HEK293 (cell line): ENCODE measurements around the gene LACRT.

Experiments
- CTCF ChIA-PET: fragments of 350-600 bp; formaldehyde crosslinking; extraction: SDS; loops from one replicate; lab custom pipeline; 2021; ENCODE audit warnings: antibody characterized with exemption; lab: Yijun Ruan, JAX
- POLR2A ChIA-PET: fragments of 300-600 bp; formaldehyde crosslinking; extraction: SDS; loops from one replicate; lab custom pipeline; 2020; ENCODE audit warnings: antibody characterized with exemption, inconsistent platforms; lab: Yijun Ruan, JAX
- H3K27ac ChIP-seq: fragments of 200-500 bp; sonication (Bioruptor generic); 2 replicates; pipeline ENCODE4 v1.5.1; 2014; ENCODE audit warnings: low read depth, low read length, control low read depth, inconsistent platforms; ENCODE audit errors: extremely low read depth
- H3K36me3 ChIP-seq, 2 experiments: fragments of 200-500 bp in 1 of 2; sonication (Bioruptor generic) in 1 of 2; 1 replicate in 1 of 2; 2 replicates in 1 of 2; pipeline ENCODE4 v1.5.1; 2014 to 2017; ENCODE audit warnings: inconsistent platforms in 2 of 2, low read length in 2 of 2; ENCODE audit not compliant: control insufficient read depth in 2 of 2, insufficient read depth in 1 of 2
- H3K4me1 ChIP-seq: fragments of 200-500 bp; sonication (Bioruptor generic); 2 replicates; pipeline ENCODE4 v1.5.1; 2014; ENCODE audit warnings: mild to moderate bottlenecking, low read length, inconsistent platforms; ENCODE audit not compliant: control insufficient read depth, insufficient read depth
- H3K4me3 ChIP-seq: 2 replicates; pipeline ENCODE4 v1.5.1; 2011; ENCODE audit warnings: low read depth, mild to moderate bottlenecking, control low read depth, low read length, moderate library complexity
- H3K9me3 ChIP-seq: fragments of 200-500 bp; sonication (Bioruptor generic); 2 replicates; pipeline ENCODE4 v1.5.1; 2014; ENCODE audit warnings: low read depth, low read length, inconsistent platforms; ENCODE audit not compliant: control insufficient read depth, insufficient read depth
- GFI1B ChIP-seq: fragments of 450-650 bp; formaldehyde crosslinking; IDR thresholded peaks from 2 replicates; pipeline ENCODE4 v1.5.1; 2016; ENCODE audit warnings: missing biosample characterization, missing genetic modification characterization
- HOXD13 ChIP-seq: sonication (generic); formaldehyde crosslinking; IDR thresholded peaks from 2 replicates; pipeline ENCODE4 v1.8.0; 2022; ENCODE audit warnings: missing genetic modification reagents, borderline replicate concordance
- KLF10 ChIP-seq: fragments of 450-650 bp; IDR thresholded peaks from 2 replicates; pipeline ENCODE4 v1.5.1; 2018; ENCODE audit warnings: missing biosample characterization, mild to moderate bottlenecking, missing genetic modification characterization
- MYNN ChIP-seq: fragments of 450-650 bp; formaldehyde crosslinking; IDR thresholded peaks from 2 replicates; pipeline ENCODE4 v1.5.1; 2016; ENCODE audit warnings: missing biosample characterization, missing genetic modification characterization, borderline replicate concordance
- PRDM1 ChIP-seq: fragments of 450-650 bp; formaldehyde crosslinking; IDR thresholded peaks from 2 replicates; pipeline ENCODE4; 2016; ENCODE audit warnings: missing biosample characterization, missing genetic modification characterization
- ZNF416 ChIP-seq: fragments of 450-650 bp; formaldehyde crosslinking; IDR thresholded peaks from 2 replicates; pipeline ENCODE4 v1.5.1; 2016; ENCODE audit warnings: missing biosample characterization, missing genetic modification characterization
- ZNF549 ChIP-seq: fragments of 450-650 bp; IDR thresholded peaks from 2 replicates; pipeline ENCODE4 v1.5.1; 2018; ENCODE audit warnings: missing biosample characterization, missing genetic modification characterization, mild to moderate bottlenecking, inconsistent platforms, moderate library complexity
- ZNF585B ChIP-seq: fragments of 450-650 bp; formaldehyde crosslinking; IDR thresholded peaks from 2 replicates; pipeline ENCODE4 v1.5.1; 2016; ENCODE audit warnings: missing biosample characterization, missing genetic modification characterization
- ZNF596 ChIP-seq: fragments of 450-650 bp; IDR thresholded peaks from 2 replicates; pipeline ENCODE4 v1.5.0; 2018; ENCODE audit warnings: missing biosample characterization, mild to moderate bottlenecking, missing genetic modification characterization, moderate library complexity
- ZNF623 ChIP-seq: fragments of 450-650 bp; formaldehyde crosslinking; IDR thresholded peaks from 2 replicates; pipeline ENCODE4 v1.5.1; 2016; ENCODE audit warnings: missing biosample characterization, missing genetic modification characterization
- TF ChIP-seq, protein P1 (sequence below): fragments of 450-650 bp; formaldehyde crosslinking; IDR thresholded peaks from 2 replicates; pipeline ENCODE4 v1.5.1; 2016; ENCODE audit warnings: missing biosample characterization, missing genetic modification characterization
- TF ChIP-seq, protein P2 (sequence below): fragments of 450-650 bp; formaldehyde crosslinking; IDR thresholded peaks from 2 replicates; pipeline ENCODE4 v1.5.1; 2016; ENCODE audit warnings: missing biosample characterization, missing genetic modification characterization, borderline replicate concordance
- TF ChIP-seq, protein P3 (sequence below): fragments of 450-650 bp; formaldehyde crosslinking; IDR thresholded peaks from 2 replicates; pipeline ENCODE4 v1.5.1; 2016; ENCODE audit warnings: missing biosample characterization, missing genetic modification characterization
- TF ChIP-seq, protein P4 (sequence below): fragments of 450-650 bp; formaldehyde crosslinking; IDR thresholded peaks from 2 replicates; pipeline ENCODE4 v1.5.1; 2017; ENCODE audit warnings: missing biosample characterization, missing genetic modification characterization
- TF ChIP-seq, protein P5 (sequence below): fragments of 450-650 bp; formaldehyde crosslinking; IDR thresholded peaks from 2 replicates; pipeline ENCODE4 v1.5.1; 2016; ENCODE audit warnings: missing biosample characterization, missing genetic modification characterization

Gene LACRT

DNA sequence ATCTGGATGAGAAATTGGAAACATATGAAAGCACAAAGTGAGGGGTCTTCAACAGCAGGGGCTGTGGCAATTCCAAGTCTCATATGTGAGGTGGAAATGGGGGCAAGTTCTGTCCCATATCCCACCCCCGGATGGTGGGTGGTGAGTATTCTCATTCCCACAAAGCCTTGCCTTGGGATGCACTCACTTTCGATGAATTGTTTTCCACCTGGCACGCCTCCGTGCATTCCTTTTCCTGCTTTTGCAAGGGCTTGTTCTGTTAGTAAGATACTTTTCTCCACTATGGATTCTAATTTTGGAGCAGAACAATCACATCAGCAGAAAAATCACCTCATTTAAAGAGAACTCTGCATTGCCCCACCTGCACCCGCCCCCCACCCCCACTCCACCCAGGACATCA is 3.1 kb downstream of the LACRT start (continued):
- TF ChIP-seq, protein P1, sequence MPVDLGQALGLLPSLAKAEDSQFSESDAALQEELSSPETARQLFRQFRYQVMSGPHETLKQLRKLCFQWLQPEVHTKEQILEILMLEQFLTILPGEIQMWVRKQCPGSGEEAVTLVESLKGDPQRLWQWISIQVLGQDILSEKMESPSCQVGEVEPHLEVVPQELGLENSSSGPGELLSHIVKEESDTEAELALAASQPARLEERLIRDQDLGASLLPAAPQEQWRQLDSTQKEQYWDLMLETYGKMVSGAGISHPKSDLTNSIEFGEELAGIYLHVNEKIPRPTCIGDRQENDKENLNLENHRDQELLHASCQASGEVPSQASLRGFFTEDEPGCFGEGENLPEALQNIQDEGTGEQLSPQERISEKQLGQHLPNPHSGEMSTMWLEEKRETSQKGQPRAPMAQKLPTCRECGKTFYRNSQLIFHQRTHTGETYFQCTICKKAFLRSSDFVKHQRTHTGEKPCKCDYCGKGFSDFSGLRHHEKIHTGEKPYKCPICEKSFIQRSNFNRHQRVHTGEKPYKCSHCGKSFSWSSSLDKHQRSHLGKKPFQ (tag by site-specific recombination) = no peak
- TF ChIP-seq ZNF549 (no peak), KLF10 (tag by site-specific recombination) (no peak)
- TF ChIP-seq, all 188 proteins: peak for 0

DNA sequence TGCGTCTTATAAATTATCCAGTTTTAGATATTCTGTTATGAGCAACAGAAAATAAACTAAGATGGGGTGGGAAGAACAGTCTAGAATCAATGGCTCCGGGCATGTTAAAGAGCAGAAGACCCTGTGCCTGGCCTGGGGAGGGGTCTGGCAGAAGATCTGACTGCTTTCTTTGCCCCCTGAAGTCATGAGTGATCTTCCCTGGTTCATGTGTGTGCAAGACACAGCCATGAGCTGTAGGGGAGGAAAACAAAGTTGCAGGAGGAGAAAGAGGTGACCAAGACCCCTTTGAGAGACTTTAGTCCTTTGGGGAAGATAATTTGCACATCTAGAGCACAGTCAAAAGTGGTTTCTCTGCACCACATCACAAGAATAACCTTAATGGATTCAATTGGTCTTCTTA is 4.8 kb downstream of the LACRT start:
- no peak overlapping the region for H3K27ac ChIP-seq
- ChIA-PET CTCF (interaction anchor here (1.0 to 1.9 kb wide), 2 partner anchors 29 to 34 kb away, joined by 3 to 6 read pairs; no protein-coding TSS in a partner anchor), POLR2A (no interaction called here)

DNA sequence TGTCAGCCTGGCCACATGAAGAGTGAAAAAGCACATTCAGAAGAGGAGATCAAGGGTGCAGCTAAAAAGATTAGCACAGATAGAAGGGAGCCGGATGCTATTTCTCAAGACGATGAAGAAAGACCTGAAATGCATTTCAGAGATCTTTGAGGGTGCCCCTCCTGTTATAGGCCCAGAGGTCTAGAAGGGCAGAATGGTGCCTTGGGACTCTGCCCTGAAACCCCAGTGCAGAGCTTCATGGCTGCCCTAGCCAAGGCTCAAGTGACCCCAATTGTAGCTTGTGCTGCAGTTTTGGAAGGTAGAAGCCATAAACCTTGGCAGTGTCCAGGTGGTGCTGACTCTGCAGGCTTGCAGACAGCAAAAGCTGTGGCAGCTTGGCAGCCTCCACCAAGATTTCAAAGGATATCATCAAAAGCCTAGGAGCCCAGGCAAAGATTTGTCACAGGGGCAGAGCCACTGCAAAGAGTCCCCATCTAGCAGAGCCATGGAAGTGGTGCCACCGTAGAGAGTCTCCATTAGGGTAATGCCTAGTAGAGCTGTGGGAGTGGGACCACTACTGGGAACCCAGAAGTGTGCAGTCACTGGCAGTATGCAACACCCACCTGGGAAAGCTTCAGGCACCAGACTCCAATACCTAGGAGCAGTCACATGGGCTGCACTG is 6.4 kb downstream of the LACRT start:
- no peaks in the 10 kb centered on the region for H3K36me3 ChIP-seq
- POLR2A ChIA-PET = no interaction called here
- no peak overlapping the region for H3K27ac ChIP-seq
- peaks cover 8% of the 10 kb centered on the region; the same call in 1 of the 2 replicates for H3K4me1 ChIP-seq
- H3K9me3 ChIP-seq = no peaks in the 10 kb centered on the region; the same call in 1 of the 2 replicates
- no peak overlapping the region for H3K4me3 ChIP-seq
- CTCF ChIA-PET = interaction anchor here (0.6 to 1.9 kb wide), 3 partner anchors 25 to 291 kb away, joined by 3 to 6 read pairs (median 5); no protein-coding TSS in a partner anchor
- TF ChIP-seq, protein P2, sequence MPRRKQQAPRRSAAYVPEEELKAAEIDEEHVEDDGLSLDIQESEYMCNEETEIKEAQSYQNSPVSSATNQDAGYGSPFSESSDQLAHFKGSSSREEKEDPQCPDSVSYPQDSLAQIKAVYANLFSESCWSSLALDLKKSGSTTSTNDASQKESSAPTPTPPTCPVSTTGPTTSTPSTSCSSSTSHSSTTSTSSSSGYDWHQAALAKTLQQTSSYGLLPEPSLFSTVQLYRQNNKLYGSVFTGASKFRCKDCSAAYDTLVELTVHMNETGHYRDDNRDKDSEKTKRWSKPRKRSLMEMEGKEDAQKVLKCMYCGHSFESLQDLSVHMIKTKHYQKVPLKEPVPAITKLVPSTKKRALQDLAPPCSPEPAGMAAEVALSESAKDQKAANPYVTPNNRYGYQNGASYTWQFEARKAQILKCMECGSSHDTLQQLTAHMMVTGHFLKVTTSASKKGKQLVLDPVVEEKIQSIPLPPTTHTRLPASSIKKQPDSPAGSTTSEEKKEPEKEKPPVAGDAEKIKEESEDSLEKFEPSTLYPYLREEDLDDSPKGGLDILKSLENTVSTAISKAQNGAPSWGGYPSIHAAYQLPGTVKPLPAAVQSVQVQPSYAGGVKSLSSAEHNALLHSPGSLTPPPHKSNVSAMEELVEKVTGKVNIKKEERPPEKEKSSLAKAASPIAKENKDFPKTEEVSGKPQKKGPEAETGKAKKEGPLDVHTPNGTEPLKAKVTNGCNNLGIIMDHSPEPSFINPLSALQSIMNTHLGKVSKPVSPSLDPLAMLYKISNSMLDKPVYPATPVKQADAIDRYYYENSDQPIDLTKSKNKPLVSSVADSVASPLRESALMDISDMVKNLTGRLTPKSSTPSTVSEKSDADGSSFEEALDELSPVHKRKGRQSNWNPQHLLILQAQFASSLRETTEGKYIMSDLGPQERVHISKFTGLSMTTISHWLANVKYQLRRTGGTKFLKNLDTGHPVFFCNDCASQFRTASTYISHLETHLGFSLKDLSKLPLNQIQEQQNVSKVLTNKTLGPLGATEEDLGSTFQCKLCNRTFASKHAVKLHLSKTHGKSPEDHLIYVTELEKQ = no peak
- TF ChIP-seq HOXD13 (CRISPR knock-in tag) = no peak
- TF ChIP-seq ZNF585B (tag by site-specific recombination) = peak; percentile 94
- no peak for TF ChIP-seq ZNF596 (tag by site-specific recombination)
- TF ChIP-seq, protein P1 (tag by site-specific recombination) = no peak
- TF ChIP-seq, all 188 proteins: peak for 1

More for the DNA sequence above, 4.8 kb downstream of the LACRT start:
- Histone ChIP-seq H3K36me3 (no peaks in the 10 kb centered on the region), H3K4me1 (no peaks in the 10 kb centered on the region), H3K9me3 (no peaks in the 10 kb centered on the region; the same call in 1 of the 2 replicates), H3K4me3 (no peak overlapping the region)
- TF ChIP-seq, protein P3, sequence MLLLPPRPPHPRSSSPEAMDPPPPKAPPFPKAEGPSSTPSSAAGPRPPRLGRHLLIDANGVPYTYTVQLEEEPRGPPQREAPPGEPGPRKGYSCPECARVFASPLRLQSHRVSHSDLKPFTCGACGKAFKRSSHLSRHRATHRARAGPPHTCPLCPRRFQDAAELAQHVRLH = no peak
- no peak for TF ChIP-seq ZNF416 (tag by site-specific recombination)
- TF ChIP-seq, protein P4, sequence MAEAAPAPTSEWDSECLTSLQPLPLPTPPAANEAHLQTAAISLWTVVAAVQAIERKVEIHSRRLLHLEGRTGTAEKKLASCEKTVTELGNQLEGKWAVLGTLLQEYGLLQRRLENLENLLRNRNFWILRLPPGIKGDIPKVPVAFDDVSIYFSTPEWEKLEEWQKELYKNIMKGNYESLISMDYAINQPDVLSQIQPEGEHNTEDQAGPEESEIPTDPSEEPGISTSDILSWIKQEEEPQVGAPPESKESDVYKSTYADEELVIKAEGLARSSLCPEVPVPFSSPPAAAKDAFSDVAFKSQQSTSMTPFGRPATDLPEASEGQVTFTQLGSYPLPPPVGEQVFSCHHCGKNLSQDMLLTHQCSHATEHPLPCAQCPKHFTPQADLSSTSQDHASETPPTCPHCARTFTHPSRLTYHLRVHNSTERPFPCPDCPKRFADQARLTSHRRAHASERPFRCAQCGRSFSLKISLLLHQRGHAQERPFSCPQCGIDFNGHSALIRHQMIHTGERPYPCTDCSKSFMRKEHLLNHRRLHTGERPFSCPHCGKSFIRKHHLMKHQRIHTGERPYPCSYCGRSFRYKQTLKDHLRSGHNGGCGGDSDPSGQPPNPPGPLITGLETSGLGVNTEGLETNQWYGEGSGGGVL (tag by site-specific recombination) = no peak
- TF ChIP-seq MYNN (tag by site-specific recombination) = no peak
- TF ChIP-seq ZNF623 (tag by site-specific recombination) = no peak
- TF ChIP-seq GFI1B = no peak
- TF ChIP-seq, protein P5, sequence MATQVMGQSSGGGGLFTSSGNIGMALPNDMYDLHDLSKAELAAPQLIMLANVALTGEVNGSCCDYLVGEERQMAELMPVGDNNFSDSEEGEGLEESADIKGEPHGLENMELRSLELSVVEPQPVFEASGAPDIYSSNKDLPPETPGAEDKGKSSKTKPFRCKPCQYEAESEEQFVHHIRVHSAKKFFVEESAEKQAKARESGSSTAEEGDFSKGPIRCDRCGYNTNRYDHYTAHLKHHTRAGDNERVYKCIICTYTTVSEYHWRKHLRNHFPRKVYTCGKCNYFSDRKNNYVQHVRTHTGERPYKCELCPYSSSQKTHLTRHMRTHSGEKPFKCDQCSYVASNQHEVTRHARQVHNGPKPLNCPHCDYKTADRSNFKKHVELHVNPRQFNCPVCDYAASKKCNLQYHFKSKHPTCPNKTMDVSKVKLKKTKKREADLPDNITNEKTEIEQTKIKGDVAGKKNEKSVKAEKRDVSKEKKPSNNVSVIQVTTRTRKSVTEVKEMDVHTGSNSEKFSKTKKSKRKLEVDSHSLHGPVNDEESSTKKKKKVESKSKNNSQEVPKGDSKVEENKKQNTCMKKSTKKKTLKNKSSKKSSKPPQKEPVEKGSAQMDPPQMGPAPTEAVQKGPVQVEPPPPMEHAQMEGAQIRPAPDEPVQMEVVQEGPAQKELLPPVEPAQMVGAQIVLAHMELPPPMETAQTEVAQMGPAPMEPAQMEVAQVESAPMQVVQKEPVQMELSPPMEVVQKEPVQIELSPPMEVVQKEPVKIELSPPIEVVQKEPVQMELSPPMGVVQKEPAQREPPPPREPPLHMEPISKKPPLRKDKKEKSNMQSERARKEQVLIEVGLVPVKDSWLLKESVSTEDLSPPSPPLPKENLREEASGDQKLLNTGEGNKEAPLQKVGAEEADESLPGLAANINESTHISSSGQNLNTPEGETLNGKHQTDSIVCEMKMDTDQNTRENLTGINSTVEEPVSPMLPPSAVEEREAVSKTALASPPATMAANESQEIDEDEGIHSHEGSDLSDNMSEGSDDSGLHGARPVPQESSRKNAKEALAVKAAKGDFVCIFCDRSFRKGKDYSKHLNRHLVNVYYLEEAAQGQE (tag by site-specific recombination) = no peak
- TF ChIP-seq PRDM1 (tag by site-specific recombination) = no peak
- TF ChIP-seq, all 188 proteins: peak for 0
